H9 (cell line): ENCODE results near the gene MYCBP2. TPM values are rescaled to one million over a fixed set of nuclear protein-coding genes. Genes with fewer than 3 reads are reported as not detected.

ENCODE experiments used
- DNase-seq: peaks from one replicate; pipeline ENCODE4 v3.0.0-alpha.2; 2017
- H2AFZ ChIP-seq: one replicate; pipeline ENCODE4 v1.6.1; 2013; ENCODE audit warnings: mild to moderate bottlenecking, low read length, control low read depth, moderate library complexity
- H2AK5ac ChIP-seq: 2 replicates; pipeline ENCODE4 v1.6.1; 2013; ENCODE audit warnings: low read length, control low read depth, mixed read lengths; ENCODE audit not compliant: insufficient read length
- H2BK120ac ChIP-seq: one replicate; pipeline ENCODE4 v1.6.1; 2013; ENCODE audit warnings: low read depth, mild to moderate bottlenecking, low read length, control low read depth, inconsistent platforms; ENCODE audit not compliant: poor library complexity, severe bottlenecking
- H2BK12ac ChIP-seq: 2 replicates; pipeline ENCODE4 v1.6.1; 2013; ENCODE audit warnings: low read length, control low read depth, mixed read lengths, low read depth; ENCODE audit not compliant: insufficient read length
- H2BK15ac ChIP-seq: 2 replicates; pipeline ENCODE4 v1.6.1; 2013; ENCODE audit warnings: low read depth, low read length, control low read depth
- H2BK20ac ChIP-seq: one replicate; pipeline ENCODE4 v1.6.1; 2013; ENCODE audit warnings: low read depth, mild to moderate bottlenecking, low read length, control low read depth, inconsistent platforms; ENCODE audit not compliant: poor library complexity, severe bottlenecking
- H2BK5ac ChIP-seq: 2 replicates; pipeline ENCODE4 v1.6.1; 2013; ENCODE audit warnings: low read length, control low read depth, mixed read lengths; ENCODE audit not compliant: insufficient read length
- H3K14ac ChIP-seq: 2 replicates; pipeline ENCODE4 v1.6.1; 2013; ENCODE audit warnings: low read length, control low read depth; ENCODE audit not compliant: insufficient read depth
- H3K18ac ChIP-seq: 2 replicates; pipeline ENCODE4 v1.6.1; 2013; ENCODE audit warnings: low read depth, mild to moderate bottlenecking, mixed read lengths, low read length, control low read depth; ENCODE audit not compliant: insufficient read length
- H3K23ac ChIP-seq: 2 replicates; pipeline ENCODE4 v1.6.1; 2013; ENCODE audit warnings: low read length, control low read depth, mixed read lengths, low read depth; ENCODE audit not compliant: insufficient read length
- H3K23me2 ChIP-seq: 2 replicates; pipeline ENCODE4 v1.6.1; 2013; ENCODE audit warnings: low read depth, mild to moderate bottlenecking, mixed read lengths, low read length, control low read depth; ENCODE audit not compliant: insufficient read length, poor library complexity, severe bottlenecking
- H3K27ac ChIP-seq: 2 replicates; pipeline ENCODE4 v1.5.1; 2013; ENCODE audit warnings: low read length, control low read depth, mixed read lengths, low read depth; ENCODE audit not compliant: insufficient read length
- H3K27me3 ChIP-seq: 2 replicates; pipeline ENCODE4 v1.6.1; 2013; ENCODE audit warnings: low read length, control low read depth, inconsistent platforms; ENCODE audit not compliant: insufficient read depth
- H3K4ac ChIP-seq: 2 replicates; pipeline ENCODE4 v1.6.1; 2013; ENCODE audit warnings: low read depth, mild to moderate bottlenecking, control low read depth, inconsistent platforms, low read length, moderate library complexity
- H3K4me1 ChIP-seq: 2 replicates; pipeline ENCODE4 v1.6.1; 2013; ENCODE audit warnings: low read length, control low read depth, inconsistent platforms; ENCODE audit not compliant: insufficient read depth
- H3K4me2 ChIP-seq: 2 replicates; pipeline ENCODE4 v1.6.1; 2013; ENCODE audit warnings: low read length, control low read depth, mixed read lengths; ENCODE audit not compliant: insufficient read length, insufficient read depth
- H3K56ac ChIP-seq: 2 replicates; pipeline ENCODE4 v1.6.1; 2013; ENCODE audit warnings: low read depth, mild to moderate bottlenecking, mixed read lengths, low read length, control low read depth; ENCODE audit not compliant: insufficient read length
- H3K79me1 ChIP-seq: 2 replicates; pipeline ENCODE4 v1.6.1; 2013; ENCODE audit warnings: low read depth, mild to moderate bottlenecking, moderate library complexity, low read length, control low read depth, inconsistent platforms; ENCODE audit not compliant: insufficient read depth, poor library complexity, severe bottlenecking
- H3K79me2 ChIP-seq: 2 replicates; pipeline ENCODE4 v1.6.1; 2013; ENCODE audit warnings: low read length, control low read depth, inconsistent platforms; ENCODE audit not compliant: insufficient read depth
- H3K9ac ChIP-seq: 2 replicates; pipeline ENCODE4 v1.6.1; 2013; ENCODE audit warnings: low read length, control low read depth, mixed read lengths; ENCODE audit not compliant: insufficient read length; ENCODE audit errors: extremely low read depth
- H3K9me3 ChIP-seq: one replicate; pipeline ENCODE4 v1.6.1; 2013; ENCODE audit warnings: low read depth, low read length, inconsistent platforms; ENCODE audit not compliant: control insufficient read depth
- H3T11ph ChIP-seq: one replicate; pipeline ENCODE4 v1.6.1; 2013; ENCODE audit warnings: mild to moderate bottlenecking, low read length, control low read depth, inconsistent platforms
- H4K20me1 ChIP-seq: one replicate; pipeline ENCODE4 v1.6.1; 2013; ENCODE audit not compliant: control insufficient read depth, insufficient read length, insufficient read depth
- H4K5ac ChIP-seq: 2 replicates; pipeline ENCODE4 v1.6.1; 2013; ENCODE audit warnings: low read depth, mild to moderate bottlenecking, mixed read lengths, low read length, control low read depth; ENCODE audit not compliant: insufficient read length
- H4K8ac ChIP-seq: replicated peaks from 2 replicates; pipeline ENCODE4 v1.6.1; 2013; ENCODE audit warnings: low read length, control low read depth, mixed read lengths, low read depth; ENCODE audit not compliant: insufficient read length
- H4K91ac ChIP-seq: 2 replicates; pipeline ENCODE4 v1.6.1; 2013; ENCODE audit warnings: low read depth, mild to moderate bottlenecking, moderate library complexity, mixed read lengths, low read length, control low read depth; ENCODE audit not compliant: insufficient read length
- H3K27ac Mint-ChIP-seq, 3 experiments: 2 replicates in 2 of 3; 3 replicates in 1 of 3; pipeline ENCODE4 v1.8.0; 2020 to 2021; ENCODE audit warnings: mixed read lengths in 3 of 3, mild to moderate bottlenecking in 1 of 3, moderate library complexity in 1 of 3
- H3K27me3 Mint-ChIP-seq: 2 replicates; pipeline ENCODE4 v1.8.0; 2021; ENCODE audit warnings: low read depth, mild to moderate bottlenecking, moderate library complexity, mixed read lengths
- H3K36me3 Mint-ChIP-seq, 3 experiments: 2 replicates in 2 of 3; 3 replicates in 1 of 3; pipeline ENCODE4 v1.8.0; 2020 to 2021; ENCODE audit warnings: low read depth in 3 of 3, mixed read lengths in 3 of 3; ENCODE audit not compliant: insufficient read depth in 1 of 3
- H3K4me1 Mint-ChIP-seq, 2 experiments: 2 replicates each; pipeline ENCODE4 v1.8.0; 2020; ENCODE audit warnings: mixed read lengths in 2 of 2
- H3K4me3 Mint-ChIP-seq, 2 experiments: 2 replicates in 1 of 2; 3 replicates in 1 of 2; pipeline ENCODE4 v1.8.0; 2020 to 2021; ENCODE audit warnings: mild to moderate bottlenecking in 2 of 2, mixed read lengths in 2 of 2, moderate library complexity in 1 of 2
- H3K9me3 Mint-ChIP-seq, 2 experiments: 2 replicates in 1 of 2; 3 replicates in 1 of 2; pipeline ENCODE4 v1.8.0; 2020; ENCODE audit warnings: mild to moderate bottlenecking in 2 of 2, mixed read lengths in 2 of 2, moderate library complexity in 1 of 2
- CTCF ChIP-seq: fragments of 200-600 bp; sonication (generic); conservative IDR thresholded peaks from 3 replicates; pipeline ENCODE4 v1.8.0; 2021; ENCODE audit warnings: antibody characterized with exemption, mild to moderate bottlenecking
- WGBS: extraction: QIAGEN DNeasy Blood & Tissue Kit; methylation state at CpG from one replicate; pipeline ENCODE4 v1.1.7; 2013; ENCODE audit warnings: missing lambda C conversion rate, low lambda C conversion rate, mixed read lengths; ENCODE audit not compliant: insufficient read length; ENCODE audit errors: extremely low coverage; 5-methylcytosine and 5-hydroxymethylcytosine counted together
- total RNA-seq: library from RNA; stranded (reverse); gene quantifications from 2 replicates; pipeline ENCODE4 v1.2.1, GENCODE V29; 2021

MYCBP2 gene
- total RNA-seq, 1 experiment from 2014 or later = 32.0 TPM

- Mint-ChIP-seq H3K4me3 (no peak overlapping the region), H3K36me3 (peaks cover 8 to 23% (median 10%) of the 10 kb centered on the region in 3 experiments; a peak in 6 of 7 replicates), H3K4me1 (no peaks in the 10 kb centered on the region), H3K27ac (no peak overlapping the region), H3K9me3 (no peaks in the 10 kb centered on the region), H3K27me3 (no peaks in the 10 kb centered on the region)
- Histone ChIP-seq H3K4me1 (no peaks in the 10 kb centered on the region), H2AFZ (no peak overlapping the region), H4K5ac (no peak overlapping the region), H2BK5ac (no peak overlapping the region), H3K79me2 (no peaks in the 10 kb centered on the region), H3K79me1 (no peaks in the 10 kb centered on the region), H3K23me2 (no peaks in the 10 kb centered on the region), H3K56ac (no peak overlapping the region), H3K27ac (no peak overlapping the region), H3K9ac (no peak overlapping the region), H2BK15ac (no peak overlapping the region), H3K14ac (no peak overlapping the region), H3K4me2 (no peak overlapping the region), H3K18ac (no peak overlapping the region), H3K27me3 (no peaks in the 10 kb centered on the region), H3K4ac (no peak overlapping the region), H3K9me3 (no peaks in the 10 kb centered on the region), H4K8ac (no peak overlapping the region), H2BK20ac (no peak overlapping the region), H2BK120ac (no peak overlapping the region), H3T11ph (no peak overlapping the region), H2BK12ac (no peak overlapping the region), H4K20me1 (no peaks in the 10 kb centered on the region), H4K91ac (no peak overlapping the region), H2AK5ac (no peak overlapping the region), H3K23ac (no peak overlapping the region)
- no peak for TF ChIP-seq CTCF
- DNase-seq = no peak
- WGBS = no CpG with 5 or more reads among the region's 4 CpGs
Measured at GRCh38 chr13:77218274-77218673, 108.6 kb downstream of the MYCBP2 start.
